IMR-90 (cell line): ENCODE results near the gene IBSP.

ENCODE experiments used
- CEBPB ChIP-seq: IDR thresholded peaks from 2 replicates; pipeline ENCODE4 v1.6.1; 2012; ENCODE audit warnings: low read depth, low read length, improper control_type of control experiment
- CTCF ChIP-seq: conservative IDR thresholded peaks from 2 replicates; pipeline ENCODE4 v1.5.1; 2012; ENCODE audit warnings: mild to moderate bottlenecking, low read depth, low read length, improper control_type of control experiment
- ELK1 ChIP-seq: fragments of 150-350 bp; IDR thresholded peaks from 2 replicates; pipeline ENCODE4 v1.6.1; 2016; ENCODE audit warnings: low read depth, mild to moderate bottlenecking, low read length, moderate library complexity, borderline replicate concordance
- FOS ChIP-seq: fragments of 150-350 bp; IDR thresholded peaks from 2 replicates; pipeline ENCODE4 v1.6.1; 2016; ENCODE audit warnings: low read depth, low read length
- MAFK ChIP-seq: IDR thresholded peaks from 2 replicates; pipeline ENCODE4 v1.6.1; 2012; ENCODE audit warnings: low read depth, low read length, improper control_type of control experiment
- MAZ ChIP-seq: IDR thresholded peaks from 2 replicates; pipeline ENCODE4 v1.6.1; 2012; ENCODE audit warnings: low read depth, mild to moderate bottlenecking, low read length, improper control_type of control experiment, moderate library complexity, borderline replicate concordance
- MXI1 ChIP-seq: IDR thresholded peaks from 2 replicates; pipeline ENCODE4 v1.6.1; 2012; ENCODE audit warnings: low read depth, mild to moderate bottlenecking, low read length, moderate library complexity, borderline replicate concordance
- NFE2L2 ChIP-seq: fragments of 150-350 bp; IDR thresholded peaks from 2 replicates; pipeline ENCODE4 v1.6.1; 2016; ENCODE audit warnings: low read depth, mild to moderate bottlenecking, low read length
- POLR2A ChIP-seq: IDR thresholded peaks from 2 replicates; pipeline ENCODE4 v1.6.1; 2012; ENCODE audit warnings: mild to moderate bottlenecking, low read depth, low read length
- RAD21 ChIP-seq: IDR thresholded peaks from 2 replicates; pipeline ENCODE4 v1.6.1; 2012; ENCODE audit warnings: low read length, improper control_type of control experiment
- RCOR1 ChIP-seq: IDR thresholded peaks from 2 replicates; pipeline ENCODE4 v1.6.1; 2012; ENCODE audit warnings: mild to moderate bottlenecking, low read length, improper control_type of control experiment; ENCODE audit not compliant: insufficient replicate concordance
- RFX5 ChIP-seq: IDR thresholded peaks from 2 replicates; pipeline ENCODE4 v1.8.0; 2012; ENCODE audit warnings: low read depth, mild to moderate bottlenecking, low read length, moderate library complexity
- SMC3 ChIP-seq: fragments of 150-350 bp; IDR thresholded peaks from 2 replicates; pipeline ENCODE4 v1.6.1; 2016; ENCODE audit warnings: low read depth, mild to moderate bottlenecking, antibody characterized with exemption, low read length, moderate library complexity
- USF2 ChIP-seq: fragments of 150-350 bp; IDR thresholded peaks from 2 replicates; pipeline ENCODE4 v1.6.1; 2017; ENCODE audit warnings: mild to moderate bottlenecking, antibody characterized with exemption, low read length, low read depth

GRCh38 chr4:87838890-87839591 lies 39.7 kb downstream of the IBSP start:
- TF ChIP-seq CTCF (peak; percentile 68), CEBPB (no peak), MAFK (no peak), FOS (0 out of 2 replicates have a peak, but pooled peaks have one; percentile 2), POLR2A (no peak), USF2 (no peak), SMC3 (peak; percentile 78), RFX5 (no peak), RAD21 (peak; percentile 75), RCOR1 (no peak), MXI1 (no peak), ELK1 (no peak), NFE2L2 (no peak), MAZ (no peak)
